Liver (tissue), 9 donors: ENCODE results near the gene MMP20. TPM values are rescaled to one million over a fixed set of nuclear protein-coding genes. Genes with fewer than 3 reads are reported as not detected.

Source experiments
- DNase-seq: peaks from one replicate; pipeline ENCODE4 v3.0.0-alpha.2; 2017; ENCODE audit warnings: low spot score
- H3K27ac ChIP-seq, 2 donors: one replicate each; pipeline ENCODE4 v1.7.0; 2013; ENCODE audit warnings: inconsistent platforms in 2 of 2, low read length in 2 of 2, control low read depth in 1 of 2, low read depth in 1 of 2, mild to moderate bottlenecking in 1 of 2
- H3K27me3 ChIP-seq, 4 donors: one replicate each; pipeline versions ENCODE4 v1.6.1 to v1.7.0; 2013; ENCODE audit warnings: low read length in 3 of 4, inconsistent platforms in 1 of 4, mild to moderate bottlenecking in 1 of 4, moderate library complexity in 1 of 4; ENCODE audit not compliant: control insufficient read depth in 4 of 4, insufficient read depth in 4 of 4
- H3K36me3 ChIP-seq, 4 donors: one replicate each; pipeline versions ENCODE4 v1.6.1 to v1.7.0; 2013; ENCODE audit warnings: low read length in 3 of 4, mild to moderate bottlenecking in 3 of 4, low read depth in 1 of 4, moderate library complexity in 1 of 4; ENCODE audit not compliant: control insufficient read depth in 4 of 4, insufficient read depth in 3 of 4
- H3K4me1 ChIP-seq, 4 donors: one replicate each; pipeline versions ENCODE4 v1.6.1 to v1.7.0; 2013; ENCODE audit warnings: low read length in 3 of 4, mild to moderate bottlenecking in 3 of 4, moderate library complexity in 1 of 4; ENCODE audit not compliant: control insufficient read depth in 4 of 4, insufficient read depth in 4 of 4
- H3K4me3 ChIP-seq, 3 donors: one replicate each; pipeline versions ENCODE4 v1.6.1 to v1.7.0; 2013; ENCODE audit warnings: low read length in 3 of 3, control low read depth in 1 of 3, low read depth in 1 of 3, mild to moderate bottlenecking in 1 of 3
- H3K9ac ChIP-seq, 2 donors: one replicate each; pipeline ENCODE4 v1.7.0; 2013; ENCODE audit warnings: low read length in 2 of 2, mild to moderate bottlenecking in 2 of 2, moderate library complexity in 2 of 2, control low read depth in 1 of 2, low read depth in 1 of 2
- H3K9me3 ChIP-seq, 4 donors: one replicate each; pipeline versions ENCODE4 v1.6.1 to v1.7.0; 2013; ENCODE audit warnings: low read length in 3 of 4; ENCODE audit not compliant: control insufficient read depth in 4 of 4
- ATF3 ChIP-seq: IDR thresholded peaks from 2 replicates; pipeline ENCODE4 v1.6.1; 2016; ENCODE audit warnings: antibody characterized with exemption
- CTCF ChIP-seq: fragments of 150-350 bp; IDR thresholded peaks from 2 replicates; pipeline ENCODE4 v1.5.1; 2017; ENCODE audit warnings: improper control_type of control experiment, low read depth, low read length; ENCODE audit not compliant: missing input control
- FOXA1 ChIP-seq: IDR thresholded peaks from 2 replicates; pipeline ENCODE4 v1.6.1; 2016; ENCODE audit warnings: antibody characterized with exemption
- FOXA2 ChIP-seq: IDR thresholded peaks from 2 replicates; pipeline ENCODE4 v1.6.1; 2016; ENCODE audit warnings: antibody characterized with exemption
- GABPA ChIP-seq, 2 donors: IDR thresholded peaks in 1 of 2; conservative IDR thresholded peaks in 1 of 2; 2 replicates each; pipeline ENCODE4 v1.6.1; 2016; ENCODE audit warnings: antibody characterized with exemption in 2 of 2, mild to moderate bottlenecking in 1 of 2, moderate library complexity in 1 of 2
- HNF4A ChIP-seq, 2 donors: conservative IDR thresholded peaks; 2 replicates each; pipeline ENCODE4 v1.6.1; 2016; ENCODE audit warnings: antibody characterized with exemption in 2 of 2, mild to moderate bottlenecking in 2 of 2
- JUND ChIP-seq, 2 donors: IDR thresholded peaks; 2 replicates each; pipeline ENCODE4 v1.6.1; 2016; ENCODE audit warnings: antibody characterized with exemption in 2 of 2
- NR2F2 ChIP-seq: IDR thresholded peaks from 2 replicates; pipeline ENCODE4 v1.6.1; 2016; ENCODE audit warnings: antibody characterized with exemption
- RAD21 ChIP-seq, 2 donors: IDR thresholded peaks; 2 replicates each; pipeline ENCODE4 v1.6.1; 2016; ENCODE audit warnings: antibody characterized with exemption in 2 of 2, mild to moderate bottlenecking in 2 of 2
- RXRA ChIP-seq, 2 donors: IDR thresholded peaks; 2 replicates each; pipeline ENCODE4 v1.6.1; 2017 to 2018; ENCODE audit warnings: antibody characterized with exemption in 2 of 2, mild to moderate bottlenecking in 1 of 2
- SP1 ChIP-seq: IDR thresholded peaks from 2 replicates; pipeline ENCODE4 v1.6.1; 2018; ENCODE audit warnings: antibody characterized with exemption, mild to moderate bottlenecking
- TAF1 ChIP-seq: conservative IDR thresholded peaks from 2 replicates; pipeline ENCODE4 v1.6.1; 2016; ENCODE audit warnings: antibody characterized with exemption, mild to moderate bottlenecking
- YY1 ChIP-seq: IDR thresholded peaks from 2 replicates; pipeline ENCODE4 v1.6.1; 2016; ENCODE audit warnings: antibody characterized with exemption, mild to moderate bottlenecking
- ZBTB33 ChIP-seq: IDR thresholded peaks from 2 replicates; pipeline ENCODE4 v1.6.1; 2016; ENCODE audit warnings: antibody characterized with exemption
- WGBS: extraction: QIAGEN DNeasy Blood & Tissue Kit; methylation state at CpG from one replicate; pipeline ENCODE4 v1.1.7; 2013; 5-methylcytosine and 5-hydroxymethylcytosine counted together
- polyA plus RNA-seq, 2 donors: library from polyadenylated mRNA; stranded (reverse) in 1 of 2; unstranded in 1 of 2; fragments of 200-250 nt in 1 of 2; fragments of >200 nt in 1 of 2; fragmentation: Nextera tagmentation in 1 of 2; extraction: Ambion mirVana in 1 of 2; gene quantifications; one replicate each; pipeline versions ENCODE4 v1.2.1 to v1.2.3, GENCODE V29; 2013 to 2015
- total RNA-seq, 2 donors: library from RNA; depleted of rRNA; stranded (reverse); fragments of >200 nt; gene quantifications; one replicate each; pipeline ENCODE4 v1.2.3, GENCODE V29; 2014
- donor health status: healthy.
- donor health status: healthy.
- donor health status: healthy.
- donor health status: healthy.
- donor health status: healthy.

Gene MMP20
- total and polyA plus RNA-seq, 4 donors = not detected

DNA sequence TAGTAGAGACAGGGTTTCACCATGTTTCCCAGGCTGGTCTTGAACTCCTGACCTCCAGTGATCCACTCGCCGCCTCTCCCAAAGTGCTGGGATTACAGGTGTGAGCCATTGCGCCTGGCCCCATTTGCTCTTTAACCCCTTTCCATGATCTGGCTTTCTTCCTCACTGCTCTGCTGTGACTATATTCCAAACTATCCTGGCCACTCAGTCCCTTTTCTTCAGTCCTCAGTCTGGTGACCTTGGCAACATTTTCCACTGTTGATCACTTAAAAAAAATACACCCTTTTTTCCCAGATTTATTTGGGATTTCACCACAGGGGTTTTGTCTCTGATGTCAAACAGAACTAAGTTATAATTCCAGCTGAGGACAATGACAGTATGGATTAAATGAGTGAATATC is 24.5 kb downstream of the MMP20 start:
- no peak for DNase-seq
- H3K4me1 ChIP-seq = no peaks in the 10 kb centered on the region
- TF ChIP-seq CTCF (no peak), GABPA (IDR thresholded peaks at IDR 0.05 in 1 of 2, conservative IDR thresholded peaks at IDR 0.05 in 1 of 2) (no peak), RXRA (IDR thresholded peaks at IDR 0.05) (no peak), SP1 (no peak), NR2F2 (no peak), TAF1 (no peak), RAD21 (IDR thresholded peaks at IDR 0.05) (no peak), ZBTB33 (no peak)
- H3K36me3 ChIP-seq = no peaks in the 10 kb centered on the region
- H3K9ac ChIP-seq = no peak overlapping the region
- H3K4me3 ChIP-seq = no peak overlapping the region
- no peak overlapping the region for H3K27ac ChIP-seq
- H3K9me3 ChIP-seq = no peaks in the 10 kb centered on the region
- 85% methylated on average over 3 of the region's 3 CpGs for WGBS
- H3K27me3 ChIP-seq = no peaks in the 10 kb centered on the region

- TF ChIP-seq CTCF = no peak
- peak in 1 of 2 donors; percentile 12 for TF ChIP-seq JUND (IDR thresholded peaks at IDR 0.05)
- Histone ChIP-seq H3K4me1 (no peaks in the 10 kb centered on the region), H3K9me3 (no peaks in the 10 kb centered on the region), H3K9ac (no peak overlapping the region), H3K27me3 (no peaks in the 10 kb centered on the region), H3K36me3 (no peaks in the 10 kb centered on the region), H3K27ac (no peak overlapping the region), H3K4me3 (no peak overlapping the region)
- DNase-seq = no peak
- WGBS = 70% methylated on average over 3 of the region's 3 CpGs
Measured at GRCh38 chr11:102599642-102600261, 25.4 kb downstream of the MMP20 start.

DNA sequence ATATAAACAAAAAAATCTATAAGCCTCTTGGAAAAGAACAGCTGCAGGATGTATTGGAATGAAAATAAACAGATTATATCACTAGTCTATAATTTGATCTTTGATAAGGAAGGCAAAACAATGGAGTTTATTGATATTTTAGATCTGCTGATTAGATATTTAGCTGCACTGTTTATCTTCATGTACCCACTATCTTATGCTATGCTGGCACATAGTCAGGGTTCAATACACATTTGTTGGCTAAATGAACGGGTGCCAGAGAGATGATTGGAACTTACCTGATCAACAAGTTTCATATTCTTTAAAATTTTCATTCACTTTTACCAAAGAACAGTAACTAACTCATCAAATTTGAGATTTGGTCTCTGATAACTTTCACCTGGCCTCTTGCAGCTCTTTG is 26.9 kb downstream of the MMP20 start:
- DNase-seq = no peak
- H3K36me3 ChIP-seq = no peaks in the 10 kb centered on the region
- no peak overlapping the region for H3K27ac ChIP-seq
- no peaks in the 10 kb centered on the region for H3K4me1 ChIP-seq
- no peaks in the 10 kb centered on the region for H3K9me3 ChIP-seq
- WGBS = 46% methylated on average over 1 of the region's 1 CpG
- H3K4me3 ChIP-seq = no peak overlapping the region
- H3K9ac ChIP-seq = no peak overlapping the region
- H3K27me3 ChIP-seq = no peaks in the 10 kb centered on the region
- no peak for TF ChIP-seq RXRA (IDR thresholded peaks at IDR 0.05)
- TF ChIP-seq FOXA2 = no peak
- TF ChIP-seq HNF4A (conservative IDR thresholded peaks at IDR 0.05) = no peak
- no peak for TF ChIP-seq SP1
- no peak for TF ChIP-seq YY1
- no peak for TF ChIP-seq ATF3
- TF ChIP-seq FOXA1 = no peak
- TF ChIP-seq JUND (IDR thresholded peaks at IDR 0.05) = no peak
- no peak for TF ChIP-seq RAD21 (IDR thresholded peaks at IDR 0.05)
- TF ChIP-seq CTCF = no peak
- no peak for TF ChIP-seq NR2F2
